Large intestine (tissue), 12 donors: ENCODE results near the gene MTMR2. TPM values are rescaled to one million over a fixed set of nuclear protein-coding genes. Genes with fewer than 3 reads are reported as not detected.

Experiments used
- DNase-seq, 2 donors: peaks; one replicate each; pipeline versions ENCODE4 v3.0.0 to v3.0.0-alpha.2; 2013
- H3K27ac ChIP-seq: one replicate; pipeline ENCODE4 v1.5.1; 2013; ENCODE audit warnings: low read length
- H3K27me3 ChIP-seq: 2 replicates; pipeline ENCODE4 v1.6.1; 2013; ENCODE audit warnings: low read length; ENCODE audit not compliant: control insufficient read depth, insufficient read depth
- H3K36me3 ChIP-seq: 2 replicates; pipeline ENCODE4 v1.6.1; 2013; ENCODE audit warnings: low read length; ENCODE audit not compliant: control insufficient read depth, insufficient read depth
- H3K4me1 ChIP-seq: one replicate; pipeline ENCODE4 v1.6.1; 2013; ENCODE audit warnings: low read length; ENCODE audit not compliant: control insufficient read depth, insufficient read depth
- H3K4me3 ChIP-seq: one replicate; pipeline ENCODE4 v1.5.1; 2013; ENCODE audit warnings: low read length
- H3K9me3 ChIP-seq: one replicate; pipeline ENCODE4 v1.6.1; 2013; ENCODE audit warnings: mild to moderate bottlenecking, low read depth, low read length, moderate library complexity; ENCODE audit not compliant: control insufficient read depth
- WGBS: methylation state at CpG from one replicate; pipeline ENCODE4 v1.1.5; 2013; ENCODE audit warnings: low lambda C conversion rate; ENCODE audit not compliant: insufficient coverage; 5-methylcytosine and 5-hydroxymethylcytosine counted together
- long read RNA-seq, 11 donors: transcript quantifications; one replicate each; lab custom pipeline, GENCODE V29; 2026
- polyA plus RNA-seq: library from polyadenylated mRNA; unstranded; fragments of 120-200 nt; gene quantifications from one replicate; pipeline ENCODE4 v1.2.1, GENCODE V29; 2013

Gene MTMR2
- polyA plus RNA-seq: 27.7 TPM
- long read RNA-seq, donor 1, partial matches to known transcripts: 0 of 3 reads
- long read RNA-seq, donor 1, other reads (novel, unspliced or antisense): 0 of 3 reads
- long read RNA-seq, donor 2, full-length matches to known transcripts: 4 of 4 reads
- long read RNA-seq, donor 2, partial matches to known transcripts: 0 of 4 reads
- long read RNA-seq, donor 2, other reads (novel, unspliced or antisense): 0 of 4 reads
- long read RNA-seq, donor 3: 0 reads
- long read RNA-seq, donor 4: 0 reads
- long read RNA-seq, donor 5, full-length matches to known transcripts: 2 of 2 reads
- long read RNA-seq, donor 5, partial matches to known transcripts: 0 of 2 reads
- long read RNA-seq, donor 5, other reads (novel, unspliced or antisense): 0 of 2 reads
- long read RNA-seq, donor 6, full-length matches to known transcripts: 3 of 3 reads
- long read RNA-seq, donor 6, partial matches to known transcripts: 0 of 3 reads
- long read RNA-seq, donor 6, other reads (novel, unspliced or antisense): 0 of 3 reads
- long read RNA-seq, donor 7, full-length matches to known transcripts: 1 of 1 reads
- long read RNA-seq, donor 7, partial matches to known transcripts: 0 of 1 reads
- long read RNA-seq, donor 7, other reads (novel, unspliced or antisense): 0 of 1 reads
- long read RNA-seq, donor 8, full-length matches to known transcripts: 10 of 10 reads
- long read RNA-seq, donor 8, partial matches to known transcripts: 0 of 10 reads
- long read RNA-seq, donor 8, other reads (novel, unspliced or antisense): 0 of 10 reads
- long read RNA-seq, donor 9, partial matches to known transcripts: 0 of 1 reads
- long read RNA-seq, donor 9, other reads (novel, unspliced or antisense): 0 of 1 reads
- long read RNA-seq, donor 10, partial matches to known transcripts: 0 of 5 reads
- long read RNA-seq, donor 10, other reads (novel, unspliced or antisense): 0 of 5 reads
- long read RNA-seq, donor 11, full-length matches to known transcripts: 3 of 3 reads
- long read RNA-seq, donor 11, partial matches to known transcripts: 0 of 3 reads
- long read RNA-seq, donor 11, other reads (novel, unspliced or antisense): 0 of 3 reads

GRCh38 chr11:95923728-95924413 lies at the start of gene MTMR2:
MTMR2 (minus strand) TSS chr11:95924107; CDS start chr11:95923954, 153 bp downstream.
- H3K27me3 ChIP-seq: no peaks in the 10 kb centered on the region
- no peaks in the 10 kb centered on the region for H3K36me3 ChIP-seq
- peak within 1 kb of the TSS; percentile 94 for H3K27ac ChIP-seq
- DNase-seq: peak; percentile 69 to 83
- H3K4me1 ChIP-seq: peaks cover 7% of the 10 kb centered on the region
- H3K9me3 ChIP-seq: no peaks in the 10 kb centered on the region
- whole genome bisulfite sequencing: 0% methylated on average over 3 of the region's 49 CpGs
- peak within 1 kb of the TSS; percentile 89 for H3K4me3 ChIP-seq

- no peak overlapping the region for H3K4me3 ChIP-seq
- H3K4me1 ChIP-seq: no peaks in the 10 kb centered on the region
- no peaks in the 10 kb centered on the region for H3K9me3 ChIP-seq
- no peaks in the 10 kb centered on the region for H3K27me3 ChIP-seq
- no peaks in the 10 kb centered on the region for H3K36me3 ChIP-seq
- H3K27ac ChIP-seq: no peak overlapping the region
- no CpG with 5 or more reads among the region's 2 CpGs for WGBS
- DNase-seq: peak in 1 of 2 donors; percentile 13
Observed at GRCh38 chr11:95972060-95972459, 48.2 kb upstream of the MTMR2 start.

DNA sequence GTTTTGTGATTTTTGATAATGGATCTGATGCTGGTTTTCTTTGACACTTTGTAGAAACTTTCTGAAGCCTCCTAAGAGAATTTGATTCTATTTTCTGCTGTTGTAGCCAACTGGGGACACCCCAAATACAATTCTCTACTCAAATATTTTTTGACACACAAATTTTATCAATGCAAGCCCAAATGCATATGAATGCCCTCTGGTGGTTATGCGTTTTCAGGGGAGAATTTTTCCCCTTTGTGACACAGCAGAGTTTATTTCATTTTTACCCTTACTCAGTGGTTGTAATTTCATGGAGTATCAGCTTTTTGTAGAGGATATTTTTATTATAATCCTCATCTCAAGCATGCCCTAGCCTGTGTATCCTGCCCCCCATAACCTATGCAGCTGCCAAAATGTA lies 44.7 kb upstream of the MTMR2 start:
- Histone ChIP-seq H3K36me3 (no peaks in the 10 kb centered on the region), H3K4me1 (no peaks in the 10 kb centered on the region), H3K4me3 (no peak overlapping the region), H3K27me3 (no peaks in the 10 kb centered on the region), H3K27ac (no peak overlapping the region), H3K9me3 (no peaks in the 10 kb centered on the region)
- no peak for DNase-seq
- 86% methylated on average over 1 of the region's 1 CpG for WGBS

GRCh38 chr11:95964281-95964680 lies 40.4 kb upstream of the MTMR2 start:
- DNase-seq: no peak
- Histone ChIP-seq H3K27me3 (no peaks in the 10 kb centered on the region), H3K4me1 (no peaks in the 10 kb centered on the region), H3K36me3 (no peaks in the 10 kb centered on the region), H3K4me3 (no peak overlapping the region), H3K9me3 (no peaks in the 10 kb centered on the region), H3K27ac (no peak overlapping the region)
- WGBS: no CpG with 5 or more reads among the region's 1 CpG

- Histone ChIP-seq H3K27me3 (no peaks in the 10 kb centered on the region), H3K36me3 (no peaks in the 10 kb centered on the region), H3K9me3 (no peaks in the 10 kb centered on the region), H3K4me1 (no peaks in the 10 kb centered on the region), H3K27ac (no peak overlapping the region), H3K4me3 (no peak overlapping the region)
- 100% methylated on average over 1 of the region's 1 CpG for WGBS
- DNase-seq: no peak
Observed at GRCh38 chr11:95961758-95962157, 37.9 kb upstream of the MTMR2 start.

DNA sequence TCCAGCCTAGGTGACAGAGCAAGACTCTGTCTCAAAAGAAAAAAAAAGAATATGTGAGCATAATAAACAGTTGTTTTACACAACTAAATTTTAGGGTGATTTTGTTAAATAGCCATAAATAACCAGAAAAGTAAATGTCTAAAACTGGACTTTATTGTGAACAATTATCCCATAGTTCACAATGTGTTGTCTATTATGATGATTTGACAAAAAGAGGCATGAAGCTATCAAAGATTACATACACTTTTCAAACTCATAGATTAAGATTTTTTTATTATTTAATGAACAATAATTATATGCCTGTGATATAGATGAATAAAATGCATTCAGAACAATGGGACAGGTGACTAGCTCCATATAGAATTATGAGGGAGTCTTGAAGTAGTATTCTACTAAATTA lies 27.0 kb upstream of the MTMR2 start:
- H3K27ac ChIP-seq: no peak overlapping the region
- DNase-seq: no peak
- H3K27me3 ChIP-seq: no peaks in the 10 kb centered on the region
- H3K4me3 ChIP-seq: no peak overlapping the region
- H3K36me3 ChIP-seq: no peaks in the 10 kb centered on the region
- H3K9me3 ChIP-seq: no peaks in the 10 kb centered on the region
- H3K4me1 ChIP-seq: no peaks in the 10 kb centered on the region

GRCh38 chr11:95948637-95949036 lies 24.7 kb upstream of the MTMR2 start:
- DNase-seq: no peak
- Histone ChIP-seq H3K4me1 (no peaks in the 10 kb centered on the region), H3K27ac (no peak overlapping the region), H3K4me3 (no peak overlapping the region), H3K27me3 (no peaks in the 10 kb centered on the region), H3K9me3 (peaks cover 7% of the 10 kb centered on the region), H3K36me3 (no peaks in the 10 kb centered on the region)
- WGBS: no CpG with 5 or more reads among the region's 3 CpGs

GRCh38 chr11:95944623-95945022 lies 20.7 kb upstream of the MTMR2 start:
- peaks cover 7% of the 10 kb centered on the region for H3K9me3 ChIP-seq
- no peak for DNase-seq
- 100% methylated on average over 1 of the region's 4 CpGs for WGBS
- no peaks in the 10 kb centered on the region for H3K4me1 ChIP-seq
- no peaks in the 10 kb centered on the region for H3K36me3 ChIP-seq
- H3K27me3 ChIP-seq: no peaks in the 10 kb centered on the region
- H3K4me3 ChIP-seq: no peak overlapping the region
- no peak overlapping the region for H3K27ac ChIP-seq

- no peak for DNase-seq
- no CpG with 5 or more reads among the region's 1 CpG for WGBS
- Histone ChIP-seq H3K27ac (no peak overlapping the region), H3K4me1 (no peaks in the 10 kb centered on the region), H3K36me3 (no peaks in the 10 kb centered on the region), H3K9me3 (peaks cover 7% of the 10 kb centered on the region), H3K4me3 (no peak overlapping the region), H3K27me3 (no peaks in the 10 kb centered on the region)
Observed at GRCh38 chr11:95943546-95943945, 19.6 kb upstream of the MTMR2 start.

DNA sequence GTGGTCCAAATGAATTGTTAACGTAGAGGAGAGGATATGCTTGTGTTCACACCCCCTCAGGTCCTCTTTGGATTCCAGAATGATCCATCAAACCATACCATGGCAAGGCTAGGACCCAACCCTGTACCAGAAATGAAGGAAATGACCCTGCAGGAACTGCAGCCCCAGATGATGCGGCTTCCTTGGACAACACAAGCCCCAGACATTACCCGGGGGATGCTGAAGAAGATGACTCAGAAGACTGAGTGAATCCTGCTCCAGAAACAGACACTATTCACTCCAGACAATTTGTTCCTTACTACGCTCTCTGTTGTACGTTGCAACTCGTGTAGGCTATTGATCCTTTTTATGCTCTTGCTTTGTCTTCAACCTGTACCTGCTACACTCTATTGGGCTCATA lies 15.2 kb upstream of the MTMR2 start:
- H3K9me3 ChIP-seq: peaks cover 2% of the 10 kb centered on the region
- no peaks in the 10 kb centered on the region for H3K4me1 ChIP-seq
- no peaks in the 10 kb centered on the region for H3K27me3 ChIP-seq
- H3K36me3 ChIP-seq: no peaks in the 10 kb centered on the region
- H3K27ac ChIP-seq: no peak overlapping the region
- no peak overlapping the region for H3K4me3 ChIP-seq
- DNase-seq: no peak
- 95% methylated on average over 3 of the region's 6 CpGs for WGBS
